Thyroid gland (tissue), 4 donors: ENCODE results near the gene RAB40C.

Experiments used
- POLR2A ChIP-seq, 2 donors: fragments of 450-650 bp; IDR thresholded peaks; one replicate each; pipeline ENCODE4 v1.6.1; 2017; ENCODE audit warnings: antibody characterized with exemption in 2 of 2, mild to moderate bottlenecking in 2 of 2, moderate library complexity in 1 of 2
- TF ChIP-seq, protein P1 (sequence below), 6 experiments: fragments of 200-600 bp in 3 of 6; fragments of 450-650 bp in 3 of 6; sonication (generic) in 3 of 6; IDR thresholded peaks; one replicate each; pipeline ENCODE4 v1.5.1; 2016 to 2019; ENCODE audit warnings: antibody characterized with exemption in 6 of 6, mild to moderate bottlenecking in 2 of 6, inconsistent platforms in 1 of 6, moderate library complexity in 1 of 6

DNA sequence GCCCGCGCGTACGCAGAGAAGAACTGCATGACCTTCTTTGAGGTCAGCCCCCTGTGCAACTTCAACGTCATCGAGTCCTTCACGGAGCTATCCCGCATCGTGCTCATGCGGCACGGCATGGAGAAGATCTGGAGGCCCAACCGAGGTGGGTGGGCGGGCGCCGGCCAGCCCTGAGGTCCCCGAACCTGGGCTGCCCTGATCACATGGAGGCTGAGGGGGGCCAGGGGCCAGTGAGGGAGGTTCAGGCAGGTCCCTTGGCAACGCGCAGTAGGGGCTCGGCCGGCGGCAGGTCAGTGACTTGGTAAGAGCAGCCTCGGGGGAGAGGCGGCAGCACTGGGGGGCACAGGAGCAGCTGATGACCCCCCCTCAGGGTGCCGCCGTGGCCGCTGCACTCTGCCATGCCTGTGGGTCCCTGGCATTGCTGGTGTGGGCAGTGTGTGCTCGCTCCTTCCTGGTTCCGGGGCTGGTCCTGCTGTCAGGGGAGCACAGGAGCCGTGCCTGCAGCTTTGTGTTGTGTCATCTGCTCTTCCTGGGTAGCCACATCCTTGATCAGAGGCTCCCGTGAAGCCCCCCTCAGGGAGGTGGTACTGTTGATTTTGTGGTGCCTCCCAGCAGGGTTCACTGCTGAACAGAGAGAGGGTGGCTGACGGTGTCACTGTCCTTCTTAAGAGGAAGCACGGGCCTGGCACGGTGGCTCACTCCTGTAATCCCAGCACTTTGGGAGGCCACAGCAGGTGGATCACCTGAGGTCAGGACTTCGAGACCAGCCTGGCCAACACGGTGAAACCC lies 36.3 kb downstream of the RAB40C start:
- no peak for TF ChIP-seq POLR2A (IDR thresholded peaks at IDR 0.05)
- TF ChIP-seq, protein P1, sequence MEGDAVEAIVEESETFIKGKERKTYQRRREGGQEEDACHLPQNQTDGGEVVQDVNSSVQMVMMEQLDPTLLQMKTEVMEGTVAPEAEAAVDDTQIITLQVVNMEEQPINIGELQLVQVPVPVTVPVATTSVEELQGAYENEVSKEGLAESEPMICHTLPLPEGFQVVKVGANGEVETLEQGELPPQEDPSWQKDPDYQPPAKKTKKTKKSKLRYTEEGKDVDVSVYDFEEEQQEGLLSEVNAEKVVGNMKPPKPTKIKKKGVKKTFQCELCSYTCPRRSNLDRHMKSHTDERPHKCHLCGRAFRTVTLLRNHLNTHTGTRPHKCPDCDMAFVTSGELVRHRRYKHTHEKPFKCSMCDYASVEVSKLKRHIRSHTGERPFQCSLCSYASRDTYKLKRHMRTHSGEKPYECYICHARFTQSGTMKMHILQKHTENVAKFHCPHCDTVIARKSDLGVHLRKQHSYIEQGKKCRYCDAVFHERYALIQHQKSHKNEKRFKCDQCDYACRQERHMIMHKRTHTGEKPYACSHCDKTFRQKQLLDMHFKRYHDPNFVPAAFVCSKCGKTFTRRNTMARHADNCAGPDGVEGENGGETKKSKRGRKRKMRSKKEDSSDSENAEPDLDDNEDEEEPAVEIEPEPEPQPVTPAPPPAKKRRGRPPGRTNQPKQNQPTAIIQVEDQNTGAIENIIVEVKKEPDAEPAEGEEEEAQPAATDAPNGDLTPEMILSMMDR (IDR thresholded peaks at IDR 0.05): no peak
